Limb (tissue), 2 donors: ENCODE measurements around the gene NSUN2.

Experiments
- DNase-seq, 2 donors: peaks; one replicate each; pipeline ENCODE4 v3.0.0-alpha.2; 2016; ENCODE audit errors: extremely low spot score in 2 of 2

The NSUN2 gene

GRCh38 chr5:6604341-6604740 lies 28.5 kb downstream of the NSUN2 start:
- DNase-seq: no peak

GRCh38 chr5:6603643-6604042 lies 29.2 kb downstream of the NSUN2 start:
- DNase-seq: no peak

- no peak for DNase-seq
These were observed 30.4 kb downstream of the NSUN2 start for GRCh38 chr5:6602441-6602840.

- no peak for DNase-seq
These were observed 31.0 kb downstream of the NSUN2 start for GRCh38 chr5:6601816-6602215.

- DNase-seq: no peak
These were observed 31.6 kb downstream of the NSUN2 start for GRCh38 chr5:6601271-6601670.

- DNase-seq: no peak
These were observed 33.1 kb downstream of the NSUN2 start for GRCh38 chr5:6599739-6600138.

GRCh38 chr5:6598351-6598900 lies 34.4 kb downstream of the NSUN2 start:
- DNase-seq: no peak

- DNase-seq: no peak
These were observed 35.3 kb downstream of the NSUN2 start for GRCh38 chr5:6597557-6597956.

- DNase-seq: no peak
These were observed 36.5 kb downstream of the NSUN2 start for GRCh38 chr5:6596388-6596787.

GRCh38 chr5:6595405-6595804 lies 37.4 kb downstream of the NSUN2 start:
- DNase-seq: no peak

- no peak for DNase-seq
These were observed 38.8 kb downstream of the NSUN2 start for GRCh38 chr5:6594066-6594465.

- DNase-seq: no peak
These were observed 39.5 kb downstream of the NSUN2 start for GRCh38 chr5:6593148-6594016.

- no peak for DNase-seq
These were observed 40.2 kb downstream of the NSUN2 start for GRCh38 chr5:6592601-6593000.

- DNase-seq: no peak
These were observed 41.1 kb downstream of the NSUN2 start for GRCh38 chr5:6591671-6592288.

GRCh38 chr5:6590581-6590980 lies 42.3 kb downstream of the NSUN2 start:
- no peak for DNase-seq

- DNase-seq: no peak
These were observed 45.7 kb downstream of the NSUN2 start for GRCh38 chr5:6587171-6587570.

- no peak for DNase-seq
These were observed 46.2 kb downstream of the NSUN2 start for GRCh38 chr5:6586647-6587042.

GRCh38 chr5:6585939-6586646 lies 46.8 kb downstream of the NSUN2 start:
- DNase-seq: no peak

GRCh38 chr5:6585168-6585567 lies 47.7 kb downstream of the NSUN2 start:
- no peak for DNase-seq

GRCh38 chr5:6584727-6585126 lies 48.1 kb downstream of the NSUN2 start:
- no peak for DNase-seq

- DNase-seq: no peak
These were observed 48.7 kb downstream of the NSUN2 start for GRCh38 chr5:6584101-6584645.
